Nephron progenitor cell (in vitro differentiated cells): ENCODE measurements around the gene NTRK3.

Experiments used
- DNase-seq: peaks from one replicate; pipeline ENCODE4 v3.0.0; 2021
- H3K27ac Mint-ChIP-seq: 2 replicates; pipeline ENCODE4 v1.8.0; 2021; ENCODE audit warnings: mild to moderate bottlenecking, moderate library complexity, mixed read lengths
- H3K27me3 Mint-ChIP-seq: 2 replicates; pipeline ENCODE4 v1.8.0; 2021; ENCODE audit warnings: mild to moderate bottlenecking, low read depth, mixed read lengths; ENCODE audit not compliant: poor library complexity
- H3K36me3 Mint-ChIP-seq: 2 replicates; pipeline ENCODE4 v1.8.0; 2021; ENCODE audit warnings: low read depth, mixed read lengths
- H3K4me1 Mint-ChIP-seq: 2 replicates; pipeline ENCODE4 v1.8.0; 2021; ENCODE audit warnings: mixed read lengths
- H3K4me3 Mint-ChIP-seq: 2 replicates; pipeline ENCODE4 v1.8.0; 2021; ENCODE audit warnings: mild to moderate bottlenecking, moderate library complexity, mixed read lengths
- H3K9me3 Mint-ChIP-seq: 2 replicates; pipeline ENCODE4 v1.8.0; 2021; ENCODE audit warnings: mild to moderate bottlenecking, moderate library complexity, mixed read lengths
- TF ChIP-seq, protein P1 (sequence below): fragments of 200-600 bp; sonication (generic); IDR thresholded peaks from 2 replicates; pipeline ENCODE4 v1.5.0; 2021; ENCODE audit warnings: antibody characterized with exemption

The NTRK3 gene

DNA sequence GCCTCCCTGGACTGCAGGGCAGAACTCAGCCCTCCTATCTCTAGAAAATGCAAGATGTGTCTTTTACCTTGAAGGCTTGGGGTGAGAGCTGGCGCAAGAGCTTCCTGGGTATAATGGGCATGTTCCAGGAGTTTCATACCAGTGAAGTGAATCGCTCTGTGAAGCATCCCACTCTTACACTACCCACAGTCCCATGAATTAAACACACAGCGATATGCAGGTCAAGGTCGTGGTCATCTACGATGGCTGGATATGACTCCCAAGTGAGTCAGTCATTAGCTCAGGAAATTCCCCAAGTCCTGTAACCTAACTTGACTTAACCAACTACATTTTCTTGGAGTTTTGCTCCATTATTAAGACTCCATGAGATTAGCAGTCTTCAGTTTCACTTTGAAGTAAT lies 439.7 kb downstream of the NTRK3 start:
- H3K27ac Mint-ChIP-seq, result no peak overlapping the region
- no peaks in the 10 kb centered on the region for H3K36me3 Mint-ChIP-seq
- H3K9me3 Mint-ChIP-seq, result no peaks in the 10 kb centered on the region
- TF ChIP-seq, protein P1, sequence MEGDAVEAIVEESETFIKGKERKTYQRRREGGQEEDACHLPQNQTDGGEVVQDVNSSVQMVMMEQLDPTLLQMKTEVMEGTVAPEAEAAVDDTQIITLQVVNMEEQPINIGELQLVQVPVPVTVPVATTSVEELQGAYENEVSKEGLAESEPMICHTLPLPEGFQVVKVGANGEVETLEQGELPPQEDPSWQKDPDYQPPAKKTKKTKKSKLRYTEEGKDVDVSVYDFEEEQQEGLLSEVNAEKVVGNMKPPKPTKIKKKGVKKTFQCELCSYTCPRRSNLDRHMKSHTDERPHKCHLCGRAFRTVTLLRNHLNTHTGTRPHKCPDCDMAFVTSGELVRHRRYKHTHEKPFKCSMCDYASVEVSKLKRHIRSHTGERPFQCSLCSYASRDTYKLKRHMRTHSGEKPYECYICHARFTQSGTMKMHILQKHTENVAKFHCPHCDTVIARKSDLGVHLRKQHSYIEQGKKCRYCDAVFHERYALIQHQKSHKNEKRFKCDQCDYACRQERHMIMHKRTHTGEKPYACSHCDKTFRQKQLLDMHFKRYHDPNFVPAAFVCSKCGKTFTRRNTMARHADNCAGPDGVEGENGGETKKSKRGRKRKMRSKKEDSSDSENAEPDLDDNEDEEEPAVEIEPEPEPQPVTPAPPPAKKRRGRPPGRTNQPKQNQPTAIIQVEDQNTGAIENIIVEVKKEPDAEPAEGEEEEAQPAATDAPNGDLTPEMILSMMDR, result no peak
- H3K4me1 Mint-ChIP-seq, result no peaks in the 10 kb centered on the region
- H3K4me3 Mint-ChIP-seq, result no peak overlapping the region
- H3K27me3 Mint-ChIP-seq, result peaks cover 50% of the 10 kb centered on the region
- no peak for DNase-seq

DNA sequence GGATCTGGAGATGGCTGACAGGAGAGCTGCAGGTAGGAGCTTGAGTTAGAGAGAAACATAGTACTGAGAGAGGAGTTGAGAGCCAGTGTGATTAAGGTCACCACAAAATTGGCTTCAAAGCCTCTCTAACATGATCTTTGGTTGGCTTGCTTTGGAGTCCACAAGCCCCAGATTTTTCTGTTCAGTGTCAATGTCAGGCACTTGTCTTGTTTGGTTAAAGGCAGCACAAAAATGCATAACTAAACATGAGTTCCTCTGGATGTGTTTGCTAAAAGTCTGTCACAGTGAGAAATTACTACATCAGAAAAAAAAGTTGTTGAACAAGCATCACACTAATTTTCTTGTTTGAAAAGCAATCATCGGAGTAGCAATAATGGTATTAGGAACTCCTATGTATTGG lies 440.5 kb downstream of the NTRK3 start:
- Mint-ChIP-seq H3K36me3 (no peaks in the 10 kb centered on the region), H3K4me3 (no peak overlapping the region), H3K4me1 (no peaks in the 10 kb centered on the region), H3K27me3 (peaks cover 42% of the 10 kb centered on the region), H3K9me3 (no peaks in the 10 kb centered on the region), H3K27ac (no peak overlapping the region)
- DNase-seq, result no peak
- TF ChIP-seq, protein P1, result no peak
